DND-41 (cell line): ENCODE data around the gene MCU.

Experiments
- EZH2 ChIP-seq: IDR thresholded peaks from 3 replicates; pipeline ENCODE4 v1.6.1; 2012; ENCODE audit warnings: borderline replicate concordance, low read depth, mild to moderate bottlenecking, moderate library complexity, low read length, inconsistent platforms; ENCODE audit not compliant: severe bottlenecking
- TF ChIP-seq, protein P1 (sequence below): IDR thresholded peaks from 2 replicates; pipeline ENCODE4 v1.5.1; 2012; ENCODE audit warnings: borderline replicate concordance, low read length, moderate library complexity, mild to moderate bottlenecking; ENCODE audit not compliant: poor library complexity, severe bottlenecking; ENCODE audit errors: extremely low read depth

DNA sequence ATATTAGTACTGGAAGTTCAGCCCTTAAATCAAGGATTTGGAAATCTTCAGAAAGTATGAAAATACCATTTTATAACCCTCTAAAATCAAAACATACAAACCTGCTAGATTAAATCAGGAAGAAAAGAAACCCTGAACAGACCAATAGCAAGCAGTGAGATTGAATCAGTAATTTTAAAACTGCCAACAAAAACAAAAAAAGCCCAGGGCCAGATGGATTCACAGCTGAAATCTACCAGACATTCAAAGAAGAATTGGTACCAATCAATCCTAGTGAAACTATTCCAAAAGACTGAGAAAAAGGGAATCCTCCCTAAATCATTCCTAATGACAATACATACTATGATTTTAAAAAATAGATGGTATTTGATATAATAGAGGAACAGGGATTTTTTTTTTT lies 70.1 kb downstream of the MCU start:
- TF ChIP-seq, protein P1, sequence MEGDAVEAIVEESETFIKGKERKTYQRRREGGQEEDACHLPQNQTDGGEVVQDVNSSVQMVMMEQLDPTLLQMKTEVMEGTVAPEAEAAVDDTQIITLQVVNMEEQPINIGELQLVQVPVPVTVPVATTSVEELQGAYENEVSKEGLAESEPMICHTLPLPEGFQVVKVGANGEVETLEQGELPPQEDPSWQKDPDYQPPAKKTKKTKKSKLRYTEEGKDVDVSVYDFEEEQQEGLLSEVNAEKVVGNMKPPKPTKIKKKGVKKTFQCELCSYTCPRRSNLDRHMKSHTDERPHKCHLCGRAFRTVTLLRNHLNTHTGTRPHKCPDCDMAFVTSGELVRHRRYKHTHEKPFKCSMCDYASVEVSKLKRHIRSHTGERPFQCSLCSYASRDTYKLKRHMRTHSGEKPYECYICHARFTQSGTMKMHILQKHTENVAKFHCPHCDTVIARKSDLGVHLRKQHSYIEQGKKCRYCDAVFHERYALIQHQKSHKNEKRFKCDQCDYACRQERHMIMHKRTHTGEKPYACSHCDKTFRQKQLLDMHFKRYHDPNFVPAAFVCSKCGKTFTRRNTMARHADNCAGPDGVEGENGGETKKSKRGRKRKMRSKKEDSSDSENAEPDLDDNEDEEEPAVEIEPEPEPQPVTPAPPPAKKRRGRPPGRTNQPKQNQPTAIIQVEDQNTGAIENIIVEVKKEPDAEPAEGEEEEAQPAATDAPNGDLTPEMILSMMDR: no peak
- no peak for TF ChIP-seq EZH2
